Measurements from ENCODE around the gene MBTD1.
A peak's percentile ranks its signal among the peaks of the same experiment; 100 is the strongest.

DNA sequence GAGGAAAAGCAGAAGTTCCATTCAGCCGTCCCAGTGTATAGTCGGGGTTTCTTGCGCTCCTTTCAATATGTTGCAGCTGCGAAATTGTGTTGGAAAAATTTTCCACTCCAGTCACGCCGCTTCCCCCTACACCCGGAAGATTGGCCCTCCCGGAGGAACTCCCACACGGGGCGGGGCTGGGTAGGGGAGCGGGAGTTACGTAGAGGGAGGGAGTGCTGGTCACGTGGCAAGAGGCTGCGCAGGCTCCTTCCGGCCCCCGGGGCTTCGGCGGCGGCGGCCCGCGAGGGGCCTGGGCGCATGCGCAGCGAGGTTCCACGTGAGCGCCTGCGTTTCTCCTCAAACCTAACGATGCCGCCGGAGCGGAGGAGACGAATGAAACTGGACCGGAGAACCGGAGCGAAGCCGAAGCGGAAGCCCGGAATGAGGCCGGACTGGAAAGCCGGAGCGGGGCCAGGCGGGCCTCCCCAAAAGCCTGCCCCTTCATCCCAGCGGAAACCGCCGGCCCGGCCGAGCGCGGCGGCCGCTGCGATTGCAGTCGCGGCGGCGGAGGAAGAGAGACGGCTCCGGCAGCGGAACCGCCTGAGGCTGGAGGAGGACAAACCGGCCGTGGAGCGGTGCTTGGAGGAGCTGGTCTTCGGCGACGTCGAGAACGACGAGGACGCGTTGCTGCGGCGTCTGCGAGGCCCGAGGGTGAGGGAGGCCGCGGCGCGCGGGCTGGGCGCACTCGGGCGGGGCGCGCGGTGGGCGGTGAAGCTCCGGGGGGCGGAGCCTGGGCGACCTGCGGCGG, 581 bp upstream of the MBTD1 start, which contains the start of gene UTP18:
- TF ChIP-seq, protein P1, sequence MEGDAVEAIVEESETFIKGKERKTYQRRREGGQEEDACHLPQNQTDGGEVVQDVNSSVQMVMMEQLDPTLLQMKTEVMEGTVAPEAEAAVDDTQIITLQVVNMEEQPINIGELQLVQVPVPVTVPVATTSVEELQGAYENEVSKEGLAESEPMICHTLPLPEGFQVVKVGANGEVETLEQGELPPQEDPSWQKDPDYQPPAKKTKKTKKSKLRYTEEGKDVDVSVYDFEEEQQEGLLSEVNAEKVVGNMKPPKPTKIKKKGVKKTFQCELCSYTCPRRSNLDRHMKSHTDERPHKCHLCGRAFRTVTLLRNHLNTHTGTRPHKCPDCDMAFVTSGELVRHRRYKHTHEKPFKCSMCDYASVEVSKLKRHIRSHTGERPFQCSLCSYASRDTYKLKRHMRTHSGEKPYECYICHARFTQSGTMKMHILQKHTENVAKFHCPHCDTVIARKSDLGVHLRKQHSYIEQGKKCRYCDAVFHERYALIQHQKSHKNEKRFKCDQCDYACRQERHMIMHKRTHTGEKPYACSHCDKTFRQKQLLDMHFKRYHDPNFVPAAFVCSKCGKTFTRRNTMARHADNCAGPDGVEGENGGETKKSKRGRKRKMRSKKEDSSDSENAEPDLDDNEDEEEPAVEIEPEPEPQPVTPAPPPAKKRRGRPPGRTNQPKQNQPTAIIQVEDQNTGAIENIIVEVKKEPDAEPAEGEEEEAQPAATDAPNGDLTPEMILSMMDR (IDR thresholded peaks at IDR 0.05): peak in 1 of 4 experiments; percentile 21
- peak; percentile 47 for TF ChIP-seq POLR2A (IDR thresholded peaks at IDR 0.05)
- peak; percentile 93 for TF ChIP-seq POLR2AphosphoS5 (IDR thresholded peaks at IDR 0.05)
